HepG2 (cell line): ENCODE measurements around the gene SH3TC2. TPM values are rescaled to one million over a fixed set of nuclear protein-coding genes. Genes with fewer than 3 reads are reported as not detected.

Experiments
- HNF1A ChIP-seq, 2 experiments: sonication (generic) in 1 of 2; formaldehyde crosslinking in 1 of 2; IDR thresholded peaks; 2 replicates each; pipeline versions ENCODE4 v1.4.0 to v1.6.1; 2016 to 2020; ENCODE audit warnings: borderline replicate concordance in 1 of 2, low read depth in 1 of 2, mild to moderate bottlenecking in 1 of 2, missing genetic modification reagents in 1 of 2
- JDP2 ChIP-seq: sonication (generic); formaldehyde crosslinking; IDR thresholded peaks from 2 replicates; pipeline ENCODE4 v1.8.1; 2022; ENCODE audit warnings: missing genetic modification reagents, borderline replicate concordance
- NFE2L1 ChIP-seq: sonication (generic); formaldehyde crosslinking; IDR thresholded peaks from 2 replicates; pipeline ENCODE4 v1.4.0; 2020; ENCODE audit warnings: missing genetic modification reagents, mild to moderate bottlenecking, borderline replicate concordance
- ONECUT2 ChIP-seq: sonication (generic); formaldehyde crosslinking; IDR thresholded peaks from 2 replicates; pipeline ENCODE4 v1.4.0; 2020; ENCODE audit warnings: missing genetic modification reagents
- RFX1 ChIP-seq: fragments of 450-650 bp; IDR thresholded peaks from 2 replicates; pipeline ENCODE4 v1.6.1; 2017
- ZKSCAN8 ChIP-seq: IDR thresholded peaks from 2 replicates; pipeline ENCODE4 v1.6.1; 2016; ENCODE audit warnings: borderline replicate concordance, missing genetic modification reagents, missing compliant biosample characterization
- ZNF331 ChIP-seq: sonication (generic); formaldehyde crosslinking; IDR thresholded peaks from 2 replicates; pipeline ENCODE4 v1.4.0; 2020; ENCODE audit warnings: missing genetic modification reagents
- ZNF549 ChIP-seq: sonication (generic); formaldehyde crosslinking; IDR thresholded peaks from 2 replicates; pipeline ENCODE4 v1.5.0; 2020; ENCODE audit warnings: missing genetic modification reagents
- ZNF766 ChIP-seq: sonication (generic); formaldehyde crosslinking; IDR thresholded peaks from 2 replicates; pipeline ENCODE4 v1.5.0; 2020; ENCODE audit warnings: missing genetic modification reagents, borderline replicate concordance
- ZSCAN31 ChIP-seq: sonication (generic); formaldehyde crosslinking; IDR thresholded peaks from 2 replicates; pipeline ENCODE4 v1.5.0; 2020; ENCODE audit warnings: low read depth, mild to moderate bottlenecking, missing genetic modification reagents
- polyA plus RNA-seq, 8 experiments: library from polyadenylated mRNA; depleted of rRNA in 3 of 8; stranded (reverse) in 7 of 8; unstranded in 1 of 8; fragments of >200 nt; fragmentation: Illumina TruSeq in 4 of 8; extraction: Trizol in 4 of 8; gene quantifications; 2 replicates each; pipeline versions ENCODE4 v1.2.1 to v1.2.3, GENCODE V29; 2011 to 2016; ENCODE audit warnings: low read depth in 4 of 8, missing spikeins in 1 of 8, mixed read lengths in 1 of 8; ENCODE audit not compliant: insufficient read depth in 1 of 8
- total RNA-seq, 5 experiments: library from RNA; depleted of rRNA; stranded (reverse); fragments of >200 nt; fragmentation: Illumina TruSeq; extraction: Trizol; gene quantifications; 2 replicates each; pipeline ENCODE4 v1.2.3, GENCODE V29; 2016; ENCODE audit warnings: low read depth in 1 of 5
- TF ChIP-seq, protein P1 (sequence below): sonication (generic); formaldehyde crosslinking; IDR thresholded peaks from 2 replicates; pipeline ENCODE4 v1.4.0; 2020; ENCODE audit warnings: mild to moderate bottlenecking, low read depth, missing genetic modification reagents
- TF ChIP-seq, protein P2 (sequence below): sonication (generic); formaldehyde crosslinking; IDR thresholded peaks from 2 replicates; pipeline ENCODE4 v1.8.1; 2023; ENCODE audit warnings: missing genetic modification reagents, inconsistent platforms, borderline replicate concordance
- TF ChIP-seq, protein P3 (sequence below): sonication (generic); formaldehyde crosslinking; IDR thresholded peaks from 2 replicates; pipeline ENCODE4 v1.4.0; 2020; ENCODE audit warnings: mild to moderate bottlenecking, missing genetic modification reagents

The SH3TC2 gene
- total and polyA plus RNA-seq, 2 of the 13 experiments (the other 11 are each of a cell fraction or from before 2014, with no cell fraction given) = 0.34 to 0.71 TPM

- no peak for TF ChIP-seq ONECUT2 (CRISPR knock-in tag)
- TF ChIP-seq HNF1A (IDR thresholded peaks at IDR 0.05; ENCODE audit: low read depth) = no peak
- no peak for TF ChIP-seq HNF1A (CRISPR knock-in tag; IDR thresholded peaks at IDR 0.05; ENCODE audit: borderline replicate concordance)
- no peak for TF ChIP-seq ZSCAN31 (CRISPR knock-in tag)
- TF ChIP-seq RFX1 = peak; percentile 30; the same call in 1 of the 2 replicates
- TF ChIP-seq, protein P1, sequence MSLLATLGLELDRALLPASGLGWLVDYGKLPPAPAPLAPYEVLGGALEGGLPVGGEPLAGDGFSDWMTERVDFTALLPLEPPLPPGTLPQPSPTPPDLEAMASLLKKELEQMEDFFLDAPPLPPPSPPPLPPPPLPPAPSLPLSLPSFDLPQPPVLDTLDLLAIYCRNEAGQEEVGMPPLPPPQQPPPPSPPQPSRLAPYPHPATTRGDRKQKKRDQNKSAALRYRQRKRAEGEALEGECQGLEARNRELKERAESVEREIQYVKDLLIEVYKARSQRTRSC = no peak
- TF ChIP-seq, protein P2, sequence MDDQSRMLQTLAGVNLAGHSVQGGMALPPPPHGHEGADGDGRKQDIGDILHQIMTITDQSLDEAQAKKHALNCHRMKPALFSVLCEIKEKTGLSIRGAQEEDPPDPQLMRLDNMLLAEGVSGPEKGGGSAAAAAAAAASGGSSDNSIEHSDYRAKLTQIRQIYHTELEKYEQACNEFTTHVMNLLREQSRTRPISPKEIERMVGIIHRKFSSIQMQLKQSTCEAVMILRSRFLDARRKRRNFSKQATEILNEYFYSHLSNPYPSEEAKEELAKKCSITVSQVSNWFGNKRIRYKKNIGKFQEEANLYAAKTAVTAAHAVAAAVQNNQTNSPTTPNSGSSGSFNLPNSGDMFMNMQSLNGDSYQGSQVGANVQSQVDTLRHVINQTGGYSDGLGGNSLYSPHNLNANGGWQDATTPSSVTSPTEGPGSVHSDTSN (CRISPR knock-in tag) = no peak
- no peak for TF ChIP-seq ZKSCAN8 (CRISPR knock-in tag)
- TF ChIP-seq, protein P3, sequence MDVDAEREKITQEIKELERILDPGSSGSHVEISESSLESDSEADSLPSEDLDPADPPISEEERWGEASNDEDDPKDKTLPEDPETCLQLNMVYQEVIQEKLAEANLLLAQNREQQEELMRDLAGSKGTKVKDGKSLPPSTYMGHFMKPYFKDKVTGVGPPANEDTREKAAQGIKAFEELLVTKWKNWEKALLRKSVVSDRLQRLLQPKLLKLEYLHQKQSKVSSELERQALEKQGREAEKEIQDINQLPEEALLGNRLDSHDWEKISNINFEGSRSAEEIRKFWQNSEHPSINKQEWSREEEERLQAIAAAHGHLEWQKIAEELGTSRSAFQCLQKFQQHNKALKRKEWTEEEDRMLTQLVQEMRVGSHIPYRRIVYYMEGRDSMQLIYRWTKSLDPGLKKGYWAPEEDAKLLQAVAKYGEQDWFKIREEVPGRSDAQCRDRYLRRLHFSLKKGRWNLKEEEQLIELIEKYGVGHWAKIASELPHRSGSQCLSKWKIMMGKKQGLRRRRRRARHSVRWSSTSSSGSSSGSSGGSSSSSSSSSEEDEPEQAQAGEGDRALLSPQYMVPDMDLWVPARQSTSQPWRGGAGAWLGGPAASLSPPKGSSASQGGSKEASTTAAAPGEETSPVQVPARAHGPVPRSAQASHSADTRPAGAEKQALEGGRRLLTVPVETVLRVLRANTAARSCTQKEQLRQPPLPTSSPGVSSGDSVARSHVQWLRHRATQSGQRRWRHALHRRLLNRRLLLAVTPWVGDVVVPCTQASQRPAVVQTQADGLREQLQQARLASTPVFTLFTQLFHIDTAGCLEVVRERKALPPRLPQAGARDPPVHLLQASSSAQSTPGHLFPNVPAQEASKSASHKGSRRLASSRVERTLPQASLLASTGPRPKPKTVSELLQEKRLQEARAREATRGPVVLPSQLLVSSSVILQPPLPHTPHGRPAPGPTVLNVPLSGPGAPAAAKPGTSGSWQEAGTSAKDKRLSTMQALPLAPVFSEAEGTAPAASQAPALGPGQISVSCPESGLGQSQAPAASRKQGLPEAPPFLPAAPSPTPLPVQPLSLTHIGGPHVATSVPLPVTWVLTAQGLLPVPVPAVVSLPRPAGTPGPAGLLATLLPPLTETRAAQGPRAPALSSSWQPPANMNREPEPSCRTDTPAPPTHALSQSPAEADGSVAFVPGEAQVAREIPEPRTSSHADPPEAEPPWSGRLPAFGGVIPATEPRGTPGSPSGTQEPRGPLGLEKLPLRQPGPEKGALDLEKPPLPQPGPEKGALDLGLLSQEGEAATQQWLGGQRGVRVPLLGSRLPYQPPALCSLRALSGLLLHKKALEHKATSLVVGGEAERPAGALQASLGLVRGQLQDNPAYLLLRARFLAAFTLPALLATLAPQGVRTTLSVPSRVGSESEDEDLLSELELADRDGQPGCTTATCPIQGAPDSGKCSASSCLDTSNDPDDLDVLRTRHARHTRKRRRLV (CRISPR knock-in tag) = no peak
- TF ChIP-seq ZNF549 (CRISPR knock-in tag) = no peak
- TF ChIP-seq ZNF331 (CRISPR knock-in tag) = no peak
- no peak for TF ChIP-seq NFE2L1 (CRISPR knock-in tag)
- TF ChIP-seq ZNF766 (CRISPR knock-in tag) = no peak
- no peak for TF ChIP-seq JDP2 (CRISPR knock-in tag)
Observed at GRCh38 chr5:148965511-148966265, 97.2 kb downstream of the SH3TC2 start (continued).
